PC-3 (cell line): ENCODE measurements around the gene ME1.

Source experiments
- CTCF ChIP-seq: fragments of 300-600 bp; sonication (generic); conservative IDR thresholded peaks from 2 replicates; pipeline ENCODE4 v1.5.1; 2017; ENCODE audit warnings: antibody characterized with exemption, low read depth, mild to moderate bottlenecking, low read length
- EZH2 ChIP-seq: fragments of 300-600 bp; sonication (generic); IDR thresholded peaks from one replicate; pipeline ENCODE4 v1.6.1; 2017; ENCODE audit warnings: antibody characterized with exemption, mild to moderate bottlenecking, low read length; ENCODE audit not compliant: unreplicated experiment

GRCh38 chr6:83479389-83479788, 48.5 kb upstream of the ME1 start:
- TF ChIP-seq CTCF (no peak), EZH2 (no peak)
